DND-41 (cell line): ENCODE measurements around the gene CD7.

Source experiments
- EZH2 ChIP-seq: IDR thresholded peaks from 3 replicates; pipeline ENCODE4 v1.6.1; 2012; ENCODE audit warnings: borderline replicate concordance, low read depth, mild to moderate bottlenecking, moderate library complexity, low read length, inconsistent platforms; ENCODE audit not compliant: severe bottlenecking
- TF ChIP-seq, protein P1 (sequence below): IDR thresholded peaks from 2 replicates; pipeline ENCODE4 v1.5.1; 2012; ENCODE audit warnings: borderline replicate concordance, low read length, moderate library complexity, mild to moderate bottlenecking; ENCODE audit not compliant: poor library complexity, severe bottlenecking; ENCODE audit errors: extremely low read depth

DNA sequence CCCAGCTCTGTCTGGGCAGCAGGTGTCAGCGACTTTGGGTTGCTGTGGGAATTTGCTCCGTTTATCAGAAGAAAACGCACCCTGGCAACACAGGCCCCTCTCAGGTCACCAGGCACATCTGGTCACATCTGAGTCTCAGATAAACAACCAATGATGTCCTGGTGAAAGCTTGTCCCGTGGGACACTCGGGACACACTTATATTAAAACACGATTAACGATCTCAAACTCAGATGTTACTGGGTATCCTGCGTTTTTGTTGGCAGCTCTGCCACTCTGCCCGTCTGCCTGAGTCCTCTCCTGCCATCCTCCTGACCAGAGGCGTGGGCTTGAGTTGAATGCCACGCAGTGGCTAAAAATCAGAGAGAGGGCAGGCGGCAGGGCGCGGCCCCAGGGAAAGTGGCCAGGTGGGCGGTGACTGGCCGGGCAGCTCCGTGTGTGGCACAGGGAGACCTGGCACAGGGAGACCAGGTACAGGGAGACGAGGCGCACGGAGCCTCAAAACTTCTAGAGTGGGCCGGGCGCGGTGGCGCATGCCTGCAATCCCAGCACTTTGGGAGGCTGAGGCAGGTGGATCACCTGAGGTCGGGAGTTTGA, 14.0 kb upstream of the CD7 start:
- TF ChIP-seq, protein P1, sequence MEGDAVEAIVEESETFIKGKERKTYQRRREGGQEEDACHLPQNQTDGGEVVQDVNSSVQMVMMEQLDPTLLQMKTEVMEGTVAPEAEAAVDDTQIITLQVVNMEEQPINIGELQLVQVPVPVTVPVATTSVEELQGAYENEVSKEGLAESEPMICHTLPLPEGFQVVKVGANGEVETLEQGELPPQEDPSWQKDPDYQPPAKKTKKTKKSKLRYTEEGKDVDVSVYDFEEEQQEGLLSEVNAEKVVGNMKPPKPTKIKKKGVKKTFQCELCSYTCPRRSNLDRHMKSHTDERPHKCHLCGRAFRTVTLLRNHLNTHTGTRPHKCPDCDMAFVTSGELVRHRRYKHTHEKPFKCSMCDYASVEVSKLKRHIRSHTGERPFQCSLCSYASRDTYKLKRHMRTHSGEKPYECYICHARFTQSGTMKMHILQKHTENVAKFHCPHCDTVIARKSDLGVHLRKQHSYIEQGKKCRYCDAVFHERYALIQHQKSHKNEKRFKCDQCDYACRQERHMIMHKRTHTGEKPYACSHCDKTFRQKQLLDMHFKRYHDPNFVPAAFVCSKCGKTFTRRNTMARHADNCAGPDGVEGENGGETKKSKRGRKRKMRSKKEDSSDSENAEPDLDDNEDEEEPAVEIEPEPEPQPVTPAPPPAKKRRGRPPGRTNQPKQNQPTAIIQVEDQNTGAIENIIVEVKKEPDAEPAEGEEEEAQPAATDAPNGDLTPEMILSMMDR: no peak
- TF ChIP-seq EZH2: no peak
